ENCODE data around the gene SAA1. TPM values are rescaled to one million over a fixed set of nuclear protein-coding genes. Genes with fewer than 3 reads are reported as not detected.

Gene SAA1
- total and polyA plus RNA-seq, 10 of the 15 experiments (the other 5 are each of a cell fraction or from before 2014, with no cell fraction given): 0.36 to 6.9 TPM; not detected in 8

- no peak for TF ChIP-seq CUX1 (IDR thresholded peaks at IDR 0.05; ENCODE audit: insufficient replicate concordance, low read depth, low read length)
- no peak for TF ChIP-seq TCF12 (IDR thresholded peaks at IDR 0.05; ENCODE audit: low read depth, low read length)
- no peak for TF ChIP-seq BCLAF1 (IDR thresholded peaks at IDR 0.05)
- TF ChIP-seq SPI1 (IDR thresholded peaks at IDR 0.05; ENCODE audit: borderline replicate concordance, insufficient read depth, low read depth, low read length): no peak
- no peak for TF ChIP-seq MEF2A (IDR thresholded peaks at IDR 0.05; ENCODE audit: insufficient read depth, low read depth, low read length)
- no peak for TF ChIP-seq ATF3 (IDR thresholded peaks at IDR 0.05; ENCODE audit: borderline replicate concordance, extremely low read depth, low read depth, low read length)
- no peak for TF ChIP-seq KLF5 (IDR thresholded peaks at IDR 0.05; ENCODE audit: partially characterized antibody)
- no peak for TF ChIP-seq STAT1 (conservative IDR thresholded peaks at IDR 0.05)
- no peak for TF ChIP-seq SRF (IDR thresholded peaks at IDR 0.05; ENCODE audit: low read depth in 2 of 2, low read length in 2 of 2)
- no peak for TF ChIP-seq TCF3 (IDR thresholded peaks at IDR 0.05; ENCODE audit: borderline replicate concordance, insufficient read depth, low read depth, low read length)
- TF ChIP-seq RB1 (IDR thresholded peaks at IDR 0.05; ENCODE audit: borderline replicate concordance): no peak
- no peak for TF ChIP-seq POLR2AphosphoS5 (IDR thresholded peaks at IDR 0.05; ENCODE audit: low read length)
- 0 out of 2 replicates have a peak, but pooled peaks have one; percentile 13 for TF ChIP-seq BMI1 (IDR thresholded peaks at IDR 0.05; ENCODE audit: borderline replicate concordance)
- TF ChIP-seq HSF1 (IDR thresholded peaks at IDR 0.05; ENCODE audit: low read depth, low read length): no peak
- no peak for TF ChIP-seq NRF1 (conservative IDR thresholded peaks at IDR 0.05; ENCODE audit: low read depth, low read length)
Observed at GRCh38 chr11:18280438-18281045, 14.5 kb downstream of the SAA1 start (continued).

All from GM12878 (cell line).